ENCODE data around the gene LMF1.

LMF1 gene

DNA sequence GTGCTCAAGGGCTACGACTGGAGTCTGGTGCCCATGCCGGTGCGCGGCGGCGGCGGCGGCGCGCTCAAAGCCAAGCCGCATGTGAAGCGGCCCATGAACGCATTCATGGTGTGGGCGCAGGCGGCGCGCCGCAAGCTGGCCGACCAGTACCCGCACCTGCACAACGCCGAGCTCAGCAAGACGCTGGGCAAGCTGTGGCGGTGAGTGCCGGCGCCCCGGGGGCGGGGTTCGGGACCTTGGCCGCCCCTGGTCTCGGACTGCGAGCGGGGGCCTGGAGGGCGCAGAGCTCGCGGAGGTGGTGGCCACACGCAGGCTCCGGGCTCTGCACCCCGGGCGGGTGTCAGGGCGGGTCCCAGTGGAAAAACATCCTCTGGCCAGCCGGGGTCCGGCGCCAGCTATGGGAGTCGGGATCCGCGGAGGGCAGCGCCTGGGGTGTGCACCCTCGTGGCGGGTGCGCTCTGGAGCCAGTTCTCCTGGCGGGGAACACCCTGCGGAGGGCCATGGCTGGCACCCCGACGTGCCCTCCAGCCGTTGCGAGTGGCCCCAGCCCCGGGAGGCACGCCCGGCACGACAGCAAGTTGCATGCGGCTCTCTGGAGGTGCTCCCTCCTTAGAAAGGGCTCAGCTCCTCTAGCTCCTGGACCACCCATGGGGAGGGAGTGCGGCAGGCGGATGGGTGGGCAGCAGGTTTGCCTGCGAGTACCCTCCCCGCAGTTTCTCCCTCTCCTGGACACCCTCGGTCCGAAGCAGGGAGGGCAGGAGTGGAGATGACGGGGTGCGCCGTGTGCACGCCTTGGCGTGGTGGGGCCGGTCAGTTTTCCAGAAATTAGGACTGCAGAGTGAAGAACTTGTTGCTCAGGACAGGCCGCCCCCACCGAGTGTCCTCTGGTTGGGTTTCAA lies 11.6 kb upstream of the LMF1 start:
- no peaks in the 10 kb centered on the region for H3K36me3 ChIP-seq (ENCODE audit: insufficient read depth, low read depth, low read length)
- peak overlapping the region; percentile 49; the same call in 1 of the 2 replicates for H3K4me3 ChIP-seq (ENCODE audit: low read length)
- H3K27me3 ChIP-seq (ENCODE audit: insufficient read depth, low read length) = peaks cover 57% of the 10 kb centered on the region
- H3K27ac ChIP-seq (ENCODE audit: low read length) = no peak overlapping the region
- no peaks in the 10 kb centered on the region; the same call in 1 of the 2 replicates for H3K4me1 ChIP-seq (ENCODE audit: insufficient read depth, low read length)
- H3K9me3 ChIP-seq (ENCODE audit: insufficient read depth, low read depth, low read length) = no peaks in the 10 kb centered on the region
- H3K9ac ChIP-seq (ENCODE audit: low read depth, low read length) = no peak overlapping the region

DNA sequence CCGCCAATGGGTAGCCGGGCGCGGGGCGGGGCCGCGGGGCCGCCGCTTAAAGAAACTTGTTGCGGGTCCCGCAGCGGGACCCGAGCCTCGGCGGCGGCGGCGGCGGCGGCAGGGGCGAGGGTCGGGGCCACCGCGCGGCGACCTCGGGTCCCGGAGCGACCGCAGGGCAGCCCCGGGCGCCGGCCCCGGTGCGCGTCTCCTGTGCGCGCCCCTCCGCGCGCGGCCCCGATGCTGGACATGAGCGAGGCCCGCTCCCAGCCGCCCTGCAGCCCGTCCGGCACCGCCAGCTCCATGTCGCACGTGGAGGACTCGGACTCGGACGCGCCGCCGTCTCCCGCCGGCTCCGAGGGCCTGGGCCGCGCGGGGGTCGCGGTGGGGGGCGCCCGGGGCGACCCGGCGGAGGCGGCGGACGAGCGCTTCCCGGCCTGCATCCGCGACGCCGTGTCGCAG lies 10.9 kb upstream of the LMF1 start, which contains the start of gene SOX8:
SOX8 (plus strand) TSS at position 76 of the 450 bp plus-strand sequence; CDS start at position 229, 153 bp downstream.
- no peaks in the 10 kb centered on the region; the same call in 1 of the 2 replicates for H3K4me1 ChIP-seq (ENCODE audit: insufficient read depth, low read length)
- peak within 1 kb of the TSS; percentile 57; the same call in 1 of the 2 replicates for H3K4me3 ChIP-seq (ENCODE audit: low read length)
- no peaks in the 10 kb centered on the region for H3K36me3 ChIP-seq (ENCODE audit: insufficient read depth, low read depth, low read length)
- no peak within 1 kb of the TSS for H3K27ac ChIP-seq (ENCODE audit: low read length)
- H3K27me3 ChIP-seq (ENCODE audit: insufficient read depth, low read length) = peaks cover 57% of the 10 kb centered on the region
- no peak within 1 kb of the TSS for H3K9ac ChIP-seq (ENCODE audit: low read depth, low read length)
- H3K9me3 ChIP-seq (ENCODE audit: insufficient read depth, low read depth, low read length) = no peaks in the 10 kb centered on the region

DNA sequence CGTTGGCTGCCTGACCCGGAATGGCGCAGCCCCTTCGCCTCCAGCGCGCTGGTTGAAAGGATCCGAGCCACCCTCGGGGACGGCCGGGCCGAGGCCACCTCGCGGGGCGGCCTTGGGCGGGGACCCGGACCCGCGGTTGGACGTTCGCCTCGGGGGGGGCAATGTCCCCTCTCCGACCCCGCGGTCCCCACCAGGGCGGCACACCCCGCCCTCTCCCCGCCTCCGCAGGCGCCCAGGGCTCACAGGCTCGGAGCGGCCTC lies 9.7 kb upstream of the LMF1 start:
- peaks cover 57% of the 10 kb centered on the region for H3K27me3 ChIP-seq (ENCODE audit: insufficient read depth, low read length)
- no peaks in the 10 kb centered on the region; the same call in 1 of the 2 replicates for H3K4me1 ChIP-seq (ENCODE audit: insufficient read depth, low read length)
- H3K27ac ChIP-seq (ENCODE audit: low read length) = no peak overlapping the region
- H3K9ac ChIP-seq (ENCODE audit: low read depth, low read length) = no peak overlapping the region
- H3K36me3 ChIP-seq (ENCODE audit: insufficient read depth, low read depth, low read length) = no peaks in the 10 kb centered on the region
- H3K4me3 ChIP-seq (ENCODE audit: low read length) = peak overlapping the region; percentile 57; the same call in 1 of the 2 replicates
- no peaks in the 10 kb centered on the region for H3K9me3 ChIP-seq (ENCODE audit: insufficient read depth, low read depth, low read length)

DNA sequence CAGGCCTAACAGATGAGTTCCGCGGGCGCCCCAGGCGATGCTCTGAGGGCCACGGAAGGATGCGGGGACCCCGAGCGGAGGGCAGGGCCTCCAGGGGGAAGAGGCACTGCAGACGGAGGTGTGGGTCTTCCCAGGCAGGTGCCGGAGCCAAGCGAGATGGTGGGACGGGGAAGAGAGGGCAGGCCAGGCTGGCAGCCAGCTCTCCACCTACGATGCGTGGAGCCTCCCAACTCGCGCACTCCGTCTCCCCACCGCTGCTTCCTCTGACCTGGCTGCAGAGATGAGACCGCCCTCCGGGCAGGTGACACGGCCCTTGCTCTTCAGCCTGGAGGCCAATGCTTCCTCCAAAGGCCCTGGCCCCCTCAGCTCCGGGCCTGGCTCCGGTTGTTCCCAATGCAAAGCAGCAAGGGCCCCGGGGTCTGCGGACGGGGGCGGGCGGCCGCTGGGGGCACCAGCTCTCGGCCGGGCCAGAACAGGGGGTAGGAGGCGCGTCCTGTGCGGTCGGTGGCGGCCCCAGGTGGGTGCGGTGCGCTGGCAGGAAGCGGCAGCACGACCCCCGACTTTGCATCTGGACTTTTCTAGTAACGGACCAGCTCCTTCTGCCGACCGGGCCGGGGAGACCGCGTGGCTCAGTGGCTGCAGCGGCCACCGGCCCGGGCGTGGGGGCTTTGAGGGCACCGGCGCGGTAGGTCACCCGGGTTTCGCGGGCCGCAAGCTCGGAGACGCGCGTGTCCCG lies 9.2 kb upstream of the LMF1 start:
- Histone ChIP-seq H3K27ac (ENCODE audit: low read length) (no peak overlapping the region), H3K4me1 (ENCODE audit: insufficient read depth, low read length) (no peaks in the 10 kb centered on the region; the same call in 1 of the 2 replicates), H3K36me3 (ENCODE audit: insufficient read depth, low read depth, low read length) (no peaks in the 10 kb centered on the region), H3K9me3 (ENCODE audit: insufficient read depth, low read depth, low read length) (no peaks in the 10 kb centered on the region), H3K4me3 (ENCODE audit: low read length) (peak overlapping the region; percentile 57; the same call in 1 of the 2 replicates), H3K27me3 (ENCODE audit: insufficient read depth, low read length) (peaks cover 57% of the 10 kb centered on the region), H3K9ac (ENCODE audit: low read depth, low read length) (no peak overlapping the region)

DNA sequence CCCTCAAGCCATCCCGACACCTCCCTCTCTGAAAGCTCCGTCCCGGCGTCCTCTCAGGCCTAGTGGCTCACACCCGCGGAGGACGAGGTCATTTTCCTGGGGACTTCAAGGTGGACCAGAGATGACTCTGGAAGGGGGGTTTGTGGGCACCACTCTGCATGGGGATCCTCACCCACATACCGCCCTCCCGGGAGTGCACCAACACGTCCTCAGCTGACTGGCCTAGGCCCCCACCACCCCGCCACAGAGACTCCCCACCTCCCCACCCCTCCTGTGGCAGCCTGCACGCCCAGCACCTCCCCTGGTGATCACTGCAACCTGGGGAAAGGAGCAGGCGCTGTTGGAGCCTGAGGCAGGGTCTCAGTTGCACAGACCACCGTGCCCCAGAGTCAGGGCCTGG lies 8.4 kb upstream of the LMF1 start:
- peaks cover 56% of the 10 kb centered on the region for H3K27me3 ChIP-seq (ENCODE audit: insufficient read depth, low read length)
- no peak overlapping the region for H3K4me3 ChIP-seq (ENCODE audit: low read length)

DNA sequence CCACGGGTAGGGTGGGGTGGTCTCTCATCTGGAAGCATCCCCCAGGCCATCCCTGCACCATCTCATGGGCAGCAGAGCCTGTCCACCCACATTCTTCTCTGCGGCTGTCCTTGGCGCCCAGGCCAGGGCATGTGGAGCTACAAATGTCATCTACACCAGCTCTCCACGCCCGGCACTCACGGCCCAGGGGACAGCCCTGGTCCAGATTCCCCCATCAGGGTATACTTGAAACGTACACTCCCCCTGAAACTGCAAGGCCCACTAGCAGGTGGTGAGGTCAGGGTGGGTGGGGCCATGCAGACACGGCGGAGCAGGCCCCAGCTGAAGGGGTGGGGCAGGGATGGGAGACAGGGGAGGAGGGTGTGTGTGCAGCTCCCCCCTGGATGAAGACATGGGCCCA lies 7.6 kb upstream of the LMF1 start:
- Histone ChIP-seq H3K9ac (ENCODE audit: low read depth, low read length) (no peak overlapping the region), H3K36me3 (ENCODE audit: insufficient read depth, low read depth, low read length) (no peaks in the 10 kb centered on the region), H3K27me3 (ENCODE audit: insufficient read depth, low read length) (peaks cover 49% of the 10 kb centered on the region), H3K27ac (ENCODE audit: low read length) (no peak overlapping the region), H3K4me1 (ENCODE audit: insufficient read depth, low read length) (no peaks in the 10 kb centered on the region; the same call in 1 of the 2 replicates), H3K9me3 (ENCODE audit: insufficient read depth, low read depth, low read length) (no peaks in the 10 kb centered on the region), H3K4me3 (ENCODE audit: low read length) (no peak overlapping the region)

More for the DNA sequence above, 8.4 kb upstream of the LMF1 start:
- Histone ChIP-seq H3K36me3 (ENCODE audit: insufficient read depth, low read depth, low read length) (no peaks in the 10 kb centered on the region), H3K9ac (ENCODE audit: low read depth, low read length) (no peak overlapping the region), H3K27ac (ENCODE audit: low read length) (no peak overlapping the region), H3K9me3 (ENCODE audit: insufficient read depth, low read depth, low read length) (no peaks in the 10 kb centered on the region), H3K4me1 (ENCODE audit: insufficient read depth, low read length) (no peaks in the 10 kb centered on the region; the same call in 1 of the 2 replicates)

DNA sequence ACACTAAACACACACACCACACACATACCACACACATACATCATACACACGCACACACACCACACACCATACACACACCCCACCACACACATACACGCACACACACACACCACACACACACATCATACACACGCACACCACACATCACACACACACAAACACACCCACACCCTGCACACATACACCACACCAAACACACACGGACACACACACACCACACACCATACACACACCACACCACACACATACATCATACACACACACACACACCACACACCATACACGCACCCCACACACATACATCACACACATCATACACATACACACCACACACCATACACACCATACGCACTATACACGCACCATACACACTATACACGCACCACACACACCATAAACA lies 7.1 kb upstream of the LMF1 start:
- H3K9me3 ChIP-seq (ENCODE audit: insufficient read depth, low read depth, low read length) = no peaks in the 10 kb centered on the region

DNA sequence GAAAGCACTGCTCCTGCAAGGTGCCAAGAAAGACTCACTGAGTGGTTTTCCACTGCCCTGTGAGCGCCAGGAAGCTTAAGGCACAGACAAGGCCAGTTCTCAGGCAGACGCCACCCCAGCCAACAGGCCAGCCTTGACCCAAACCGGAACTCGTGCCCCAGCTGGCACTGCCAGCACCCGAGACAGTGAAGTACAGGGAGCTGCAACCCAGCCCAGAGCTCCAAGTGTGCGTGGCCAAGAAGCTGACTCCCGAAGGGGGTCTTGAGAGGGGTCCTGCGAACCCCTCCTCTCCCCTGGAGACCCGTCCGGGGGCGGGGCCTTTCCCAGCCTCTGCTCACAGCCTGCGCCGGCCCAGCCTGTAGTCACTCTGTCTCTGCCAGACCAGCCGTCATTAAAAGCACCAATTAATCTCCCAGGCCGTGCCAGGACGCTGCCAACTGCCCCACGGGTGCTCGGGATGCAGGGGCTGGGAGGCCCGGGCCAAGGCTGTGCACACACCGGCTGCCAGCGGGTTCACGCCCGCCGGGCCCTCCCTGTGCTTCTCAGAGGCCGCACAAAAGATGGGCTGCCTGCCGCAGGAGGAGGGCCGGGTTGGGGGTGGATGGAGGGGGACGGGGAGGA lies 6.4 kb upstream of the LMF1 start:
- Histone ChIP-seq H3K36me3 (ENCODE audit: insufficient read depth, low read depth, low read length) (no peaks in the 10 kb centered on the region), H3K9me3 (ENCODE audit: insufficient read depth, low read depth, low read length) (no peaks in the 10 kb centered on the region), H3K4me3 (ENCODE audit: low read length) (no peak overlapping the region), H3K4me1 (ENCODE audit: insufficient read depth, low read length) (no peaks in the 10 kb centered on the region), H3K9ac (ENCODE audit: low read depth, low read length) (no peak overlapping the region), H3K27me3 (ENCODE audit: insufficient read depth, low read length) (peaks cover 36% of the 10 kb centered on the region), H3K27ac (ENCODE audit: low read length) (no peak overlapping the region)

More for the DNA sequence above, 7.1 kb upstream of the LMF1 start:
- Histone ChIP-seq H3K4me1 (ENCODE audit: insufficient read depth, low read length) (no peaks in the 10 kb centered on the region; the same call in 1 of the 2 replicates), H3K9ac (ENCODE audit: low read depth, low read length) (no peak overlapping the region), H3K36me3 (ENCODE audit: insufficient read depth, low read depth, low read length) (no peaks in the 10 kb centered on the region), H3K27me3 (ENCODE audit: insufficient read depth, low read length) (peaks cover 44% of the 10 kb centered on the region), H3K27ac (ENCODE audit: low read length) (no peak overlapping the region), H3K4me3 (ENCODE audit: low read length) (no peak overlapping the region)

DNA sequence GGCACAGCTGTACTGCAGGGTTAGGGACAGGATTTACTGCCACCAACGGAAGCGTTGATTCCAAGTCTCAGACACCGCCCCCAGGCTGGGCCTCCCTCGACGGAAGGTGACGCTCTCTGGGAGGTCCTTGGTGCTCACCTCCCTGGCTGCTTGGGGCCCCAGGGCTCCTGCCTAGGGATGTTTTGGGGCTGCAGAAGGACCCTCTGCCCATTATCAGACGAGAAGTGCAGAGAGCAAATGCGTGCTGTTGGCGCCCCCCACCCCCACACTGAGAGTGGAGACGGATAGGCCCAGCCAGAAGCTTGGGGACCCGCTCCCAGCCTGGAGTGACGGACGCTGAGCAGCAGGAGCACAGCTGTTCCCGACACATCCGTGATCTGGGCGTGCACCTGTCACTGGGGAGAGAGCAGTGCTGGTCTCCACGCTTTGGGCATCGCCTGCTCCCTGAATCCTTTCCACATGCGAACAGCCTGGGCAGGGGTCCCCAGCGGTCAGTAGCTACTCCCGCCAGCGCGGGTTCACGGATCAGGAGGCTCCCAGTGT lies 5.7 kb upstream of the LMF1 start:
- H3K4me3 ChIP-seq (ENCODE audit: low read length) = no peak overlapping the region
- peaks cover 38% of the 10 kb centered on the region for H3K27me3 ChIP-seq (ENCODE audit: insufficient read depth, low read length)
- H3K4me1 ChIP-seq (ENCODE audit: insufficient read depth, low read length) = no peaks in the 10 kb centered on the region
- H3K27ac ChIP-seq (ENCODE audit: low read length) = no peak overlapping the region
- H3K36me3 ChIP-seq (ENCODE audit: insufficient read depth, low read depth, low read length) = no peaks in the 10 kb centered on the region
- no peak overlapping the region for H3K9ac ChIP-seq (ENCODE audit: low read depth, low read length)
- H3K9me3 ChIP-seq (ENCODE audit: insufficient read depth, low read depth, low read length) = no peaks in the 10 kb centered on the region

DNA sequence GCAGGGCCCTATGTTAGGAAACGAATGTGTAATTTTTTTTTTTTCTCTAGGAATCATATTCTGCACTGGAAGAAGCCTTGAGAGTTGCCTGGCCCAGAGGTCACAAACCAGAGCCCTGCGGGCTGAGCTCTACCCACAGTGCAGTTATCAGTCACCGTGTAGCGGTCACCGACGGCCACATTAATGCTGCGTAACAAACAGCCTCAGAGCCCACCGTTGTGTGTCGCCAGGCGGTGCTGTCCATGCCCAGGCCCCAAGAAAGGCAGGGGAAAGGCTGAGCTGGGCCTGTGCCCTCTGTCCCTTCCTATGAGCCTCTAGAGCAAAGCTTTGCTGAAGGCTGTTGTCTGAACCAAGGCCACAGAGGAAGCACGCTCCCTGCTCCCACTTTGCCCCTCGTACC lies 4.5 kb upstream of the LMF1 start:
- Histone ChIP-seq H3K36me3 (ENCODE audit: insufficient read depth, low read depth, low read length) (no peaks in the 10 kb centered on the region), H3K27me3 (ENCODE audit: insufficient read depth, low read length) (peaks cover 38% of the 10 kb centered on the region), H3K27ac (ENCODE audit: low read length) (no peak overlapping the region), H3K4me1 (ENCODE audit: insufficient read depth, low read length) (no peaks in the 10 kb centered on the region), H3K9ac (ENCODE audit: low read depth, low read length) (no peak overlapping the region), H3K9me3 (ENCODE audit: insufficient read depth, low read depth, low read length) (no peaks in the 10 kb centered on the region), H3K4me3 (ENCODE audit: low read length) (no peak overlapping the region)

DNA sequence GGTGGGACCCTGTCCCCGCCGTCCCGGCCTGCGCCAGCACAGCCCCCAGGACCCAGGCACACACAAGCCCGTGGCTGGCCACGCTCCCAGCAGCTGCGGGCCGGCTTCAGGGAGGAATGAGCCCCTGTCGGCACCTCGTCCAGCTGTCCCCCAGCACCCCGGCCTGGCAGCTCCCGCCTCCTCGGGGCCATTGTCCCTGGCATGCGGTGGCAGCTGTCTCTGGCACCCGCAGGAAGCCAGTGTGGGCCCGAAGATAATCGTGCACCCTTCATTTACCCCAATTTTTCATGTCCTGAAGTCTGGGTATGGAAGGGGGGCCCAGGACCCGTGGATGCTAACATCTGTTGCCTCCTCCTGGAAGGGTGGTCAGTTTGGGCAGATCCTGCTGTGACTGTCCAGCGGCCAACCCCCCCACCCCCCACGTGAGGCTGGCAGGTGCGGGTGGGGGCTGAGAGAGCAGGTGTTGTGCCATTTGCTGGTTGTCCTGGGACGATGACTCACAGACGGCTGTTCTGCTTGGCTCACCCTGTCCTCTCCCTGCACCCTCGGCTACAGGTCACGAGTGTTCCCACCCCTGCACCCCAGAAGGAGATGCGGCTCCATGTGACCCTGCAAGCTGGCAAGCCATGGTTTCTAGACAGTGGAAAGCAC lies 4.0 kb upstream of the LMF1 start:
- no peaks in the 10 kb centered on the region for H3K9me3 ChIP-seq (ENCODE audit: insufficient read depth, low read depth, low read length)
- H3K9ac ChIP-seq (ENCODE audit: low read depth, low read length) = no peak overlapping the region
- H3K27ac ChIP-seq (ENCODE audit: low read length) = no peak overlapping the region
- H3K4me1 ChIP-seq (ENCODE audit: insufficient read depth, low read length) = no peaks in the 10 kb centered on the region; the same call in 1 of the 2 replicates
- H3K27me3 ChIP-seq (ENCODE audit: insufficient read depth, low read length) = peaks cover 38% of the 10 kb centered on the region
- H3K36me3 ChIP-seq (ENCODE audit: insufficient read depth, low read depth, low read length) = no peaks in the 10 kb centered on the region
- H3K4me3 ChIP-seq (ENCODE audit: low read length) = no peak overlapping the region
